ENCODE data around the gene ZNF587. TPM values are rescaled to one million over a fixed set of nuclear protein-coding genes. Genes with fewer than 3 reads are reported as not detected.
A peak's percentile ranks its signal among the peaks of the same experiment; 100 is the strongest.

ZNF587 gene
- total RNA-seq, 1 donor from 2014 or later, result 61.1 TPM

- no peaks in the 10 kb centered on the region for H3K9me3 Mint-ChIP-seq
- no peak overlapping the region for H3K4me3 Mint-ChIP-seq
- H3K36me3 Mint-ChIP-seq (ENCODE audit: low read depth), result peaks cover 54% of the 10 kb centered on the region
- ChIA-PET POLR2A (interaction anchor here (0.8 kb wide), 1 partner anchor 10 kb away, joined by 11 read pairs; no protein-coding TSS in a partner anchor), CTCF (no interaction called here)
- no peak for TF ChIP-seq CTCF (IDR thresholded peaks at IDR 0.05)
- DNase-seq, result no peak
- H3K27ac Mint-ChIP-seq, result no peak overlapping the region
- intact Hi-C loops (cut with micrococcal nuclease), result loop anchor here (10.0 kb wide), 1 partner anchor 803 kb away; no protein-coding TSS in a partner anchor
- H3K27me3 Mint-ChIP-seq, result no peaks in the 10 kb centered on the region
- H3K4me1 Mint-ChIP-seq, result peaks cover 20% of the 10 kb centered on the region
- no peak for ATAC-seq (ENCODE audit: low read depth)
Observed at GRCh38 chr19:57907394-57907793, 57.7 kb downstream of the ZNF587 start.

GRCh38 chr19:57914531-57914930 lies 64.9 kb downstream of the ZNF587 start:
- H3K9me3 Mint-ChIP-seq, result no peaks in the 10 kb centered on the region
- ATAC-seq (ENCODE audit: low read depth), result no peak
- intact Hi-C loops (cut with micrococcal nuclease), result no loop called here
- POLR2A ChIA-PET, result interaction anchor here (0.6 kb wide), 2 partner anchors 43 to 63 kb away, joined by 4 to 7 read pairs; no protein-coding TSS in a partner anchor
- no peak for DNase-seq
- H3K27me3 Mint-ChIP-seq, result no peaks in the 10 kb centered on the region
- no peak overlapping the region for H3K27ac Mint-ChIP-seq
- TF ChIP-seq CTCF (IDR thresholded peaks at IDR 0.05), result no peak
- CTCF ChIA-PET, result no interaction called here
- peaks cover 34% of the 10 kb centered on the region for H3K4me1 Mint-ChIP-seq
- peak overlapping the region; percentile 94 for H3K4me3 Mint-ChIP-seq
- peaks cover 50% of the 10 kb centered on the region for H3K36me3 Mint-ChIP-seq (ENCODE audit: low read depth)

Other genes starting within 250 kb of the ZNF587 start
- 7.0 and 7.9 TPM in 2 replicates for gene ZNF530, start 250.0 kb upstream of the ZNF587 start, total RNA-seq
- gene ZNF134, start 235.6 kb upstream of the ZNF587 start, total RNA-seq, result 32.3 and 38.4 TPM in 2 replicates
- 22.0 and 26.0 TPM in 2 replicates for gene ZNF211, start 216.7 kb upstream of the ZNF587 start, total RNA-seq
- not detected in 2 replicates for gene ZSCAN4, start 180.9 kb upstream of the ZNF587 start, total RNA-seq
- 20.0 and 28.6 TPM in 2 replicates for gene ZNF551, start 167.9 kb upstream of the ZNF587 start, total RNA-seq
- gene ZNF154, start 140.7 kb upstream of the ZNF587 start, total RNA-seq, result 23.2 and 27.9 TPM in 2 replicates
- gene ZNF671, start 122.2 kb upstream of the ZNF587 start, total RNA-seq, result 25.2 and 27.0 TPM in 2 replicates
- 26.5 and 29.9 TPM in 2 replicates for gene ZNF776, start 103.0 kb upstream of the ZNF587 start, total RNA-seq
- gene ZNF586, start 80.2 kb upstream of the ZNF587 start, total RNA-seq, result 29.4 and 33.7 TPM in 2 replicates
- 13.9 and 15.6 TPM in 2 replicates for gene ZNF552, start 34.9 kb upstream of the ZNF587 start, total RNA-seq
- 29.3 and 35.0 TPM in 2 replicates for gene ZNF587B, start 19.6 kb upstream of the ZNF587 start, total RNA-seq
- gene ZNF814, start 39.2 kb downstream of the ZNF587 start, total RNA-seq, result 64.7 and 84.0 TPM in 2 replicates
- gene ZNF417, start 66.7 kb downstream of the ZNF587 start, total RNA-seq, result 27.2 and 29.0 TPM in 2 replicates
- 21.3 and 26.5 TPM in 2 replicates for gene ZNF418, start 85.5 kb downstream of the ZNF587 start, total RNA-seq
- 16.6 and 20.2 TPM in 2 replicates for gene ZNF256, start 97.8 kb downstream of the ZNF587 start, total RNA-seq
- 0.81 and 1.1 TPM in 2 replicates for gene C19orf18, start 124.7 kb downstream of the ZNF587 start, total RNA-seq
- gene ZNF606, start 153.0 kb downstream of the ZNF587 start, total RNA-seq, result 27.8 and 32.9 TPM in 2 replicates
- not detected in 2 replicates for gene ZSCAN1, start 184.2 kb downstream of the ZNF587 start, total RNA-seq
- 5.8 and 7.5 TPM in 2 replicates for gene ZNF135, start 209.4 kb downstream of the ZNF587 start, total RNA-seq
- 40.8 and 49.8 TPM in 2 replicates for gene ZSCAN18, start 248.4 kb downstream of the ZNF587 start, total RNA-seq

All from activated B cell treated with CpG ODN at 0.5 μM for 24 hours (primary cell).